IPS-18c (cell line): Measurements from ENCODE around the gene ADD2.

Experiments
- H3K4me3 ChIP-seq: 2 replicates; pipeline ENCODE4 v1.7.0; 2013; ENCODE audit warnings: low read depth, mild to moderate bottlenecking, low read length, moderate library complexity; ENCODE audit not compliant: insufficient read depth
- H3K9me3 ChIP-seq: one replicate; pipeline ENCODE4 v1.6.1; 2013; ENCODE audit warnings: mild to moderate bottlenecking, low read length, moderate library complexity; ENCODE audit not compliant: control insufficient read depth, insufficient read depth

Gene ADD2

DNA sequence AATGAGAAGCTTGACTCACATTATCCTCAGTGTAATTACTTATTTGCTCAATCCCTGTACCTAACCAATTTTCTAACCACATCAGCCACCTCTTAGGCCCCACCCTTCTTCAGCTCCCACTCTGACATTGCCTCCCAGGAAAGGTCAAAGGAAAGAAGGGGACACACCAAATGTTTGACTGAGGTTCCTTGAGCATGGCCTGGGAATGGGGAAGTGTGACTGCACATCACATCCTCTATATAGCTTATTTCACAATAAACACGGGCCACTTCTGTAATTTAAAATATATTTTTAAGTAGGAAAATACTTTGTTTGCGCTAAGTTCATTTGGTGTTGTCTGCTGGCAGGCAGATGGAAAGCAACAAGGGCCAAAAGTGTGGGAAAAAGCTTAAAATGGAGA is 25.4 kb upstream of the ADD2 start:
- Histone ChIP-seq H3K4me3 (no peak overlapping the region), H3K9me3 (no peaks in the 10 kb centered on the region)

DNA sequence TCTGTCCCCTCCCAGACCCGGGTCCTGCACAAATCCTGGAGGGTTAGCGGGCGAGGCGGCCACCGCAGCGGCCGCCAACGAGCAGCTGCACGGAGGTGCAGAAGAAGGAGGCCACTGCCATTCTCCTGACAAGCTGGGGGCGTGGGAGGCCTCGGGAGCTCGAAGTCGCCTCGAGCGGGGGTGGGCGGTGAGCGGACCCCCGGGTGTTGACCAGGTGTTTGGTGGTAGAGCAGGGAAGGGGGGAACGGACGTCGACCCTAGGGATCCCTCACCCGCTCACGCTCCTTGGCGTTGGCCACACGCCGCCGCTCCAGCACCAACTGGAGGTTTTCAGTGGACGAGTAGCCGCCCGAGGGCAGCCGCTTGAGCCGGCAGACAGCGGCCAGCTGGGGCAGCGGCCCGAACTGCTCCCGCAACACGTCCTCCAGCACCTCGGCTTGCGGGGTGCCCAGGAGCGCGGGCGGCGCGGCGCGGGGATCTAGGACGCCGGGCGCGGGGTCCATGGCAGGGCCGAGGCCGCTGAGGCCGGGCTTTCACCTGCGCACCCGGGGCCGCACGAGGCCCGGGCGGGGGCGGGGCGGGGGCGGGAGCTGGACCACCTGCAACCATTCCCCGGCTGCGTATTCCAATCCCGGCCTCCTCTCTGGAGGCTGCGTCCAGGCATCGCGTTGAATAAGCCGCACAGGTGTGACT is 22.3 kb upstream of the ADD2 start, which contains the start of gene FIGLA:
Gene FIGLA (minus strand): TSS at position 508 of the 693 bp plus-strand sequence. CDS start 5 bp downstream, at position 503.
- Histone ChIP-seq H3K4me3 (peak within 1 kb of the TSS; percentile 40), H3K9me3 (no peaks in the 10 kb centered on the region)

DNA sequence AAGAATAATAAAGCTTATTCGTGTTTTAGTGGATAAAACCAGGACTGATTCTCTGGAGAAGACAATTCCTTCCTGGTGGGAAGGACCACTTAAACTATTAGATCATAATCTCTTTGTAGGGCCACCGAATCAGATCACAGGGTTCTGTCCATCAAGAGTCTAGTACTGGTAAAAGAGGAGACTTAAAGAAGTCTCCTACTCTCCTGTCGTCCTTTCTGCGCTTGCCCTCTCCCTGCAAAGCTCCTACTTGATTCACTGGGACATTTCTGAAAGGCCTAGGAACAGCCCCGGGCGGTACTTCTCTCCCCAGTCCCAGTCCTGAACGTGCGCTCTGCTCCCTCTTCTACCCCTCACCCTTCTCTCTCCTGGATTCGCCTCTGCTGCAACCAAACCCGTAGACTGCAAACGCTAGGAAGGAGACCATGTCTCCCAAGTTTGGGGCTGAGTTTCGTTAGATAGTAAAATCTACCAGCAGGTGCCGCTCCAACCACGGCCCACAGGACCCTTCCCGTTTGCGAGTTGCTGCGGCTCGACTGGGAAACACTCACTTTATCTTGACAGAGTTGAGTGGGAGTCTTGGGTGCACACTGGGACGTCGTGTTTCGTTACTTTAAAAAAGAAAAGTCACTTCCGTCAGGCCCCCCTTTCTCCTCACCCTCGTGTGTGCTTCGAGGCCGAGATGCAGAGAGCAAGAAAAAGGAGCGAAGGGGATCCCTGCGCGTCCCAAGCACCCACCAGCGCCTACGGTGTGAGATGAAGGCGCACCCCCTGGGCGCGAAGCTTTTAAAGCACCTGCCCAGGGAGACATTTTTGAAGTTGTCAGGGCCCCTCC is 21.5 kb upstream of the ADD2 start:
- Histone ChIP-seq H3K4me3 (peak overlapping the region; percentile 40; the same call in 1 of the 2 replicates), H3K9me3 (no peaks in the 10 kb centered on the region)

DNA sequence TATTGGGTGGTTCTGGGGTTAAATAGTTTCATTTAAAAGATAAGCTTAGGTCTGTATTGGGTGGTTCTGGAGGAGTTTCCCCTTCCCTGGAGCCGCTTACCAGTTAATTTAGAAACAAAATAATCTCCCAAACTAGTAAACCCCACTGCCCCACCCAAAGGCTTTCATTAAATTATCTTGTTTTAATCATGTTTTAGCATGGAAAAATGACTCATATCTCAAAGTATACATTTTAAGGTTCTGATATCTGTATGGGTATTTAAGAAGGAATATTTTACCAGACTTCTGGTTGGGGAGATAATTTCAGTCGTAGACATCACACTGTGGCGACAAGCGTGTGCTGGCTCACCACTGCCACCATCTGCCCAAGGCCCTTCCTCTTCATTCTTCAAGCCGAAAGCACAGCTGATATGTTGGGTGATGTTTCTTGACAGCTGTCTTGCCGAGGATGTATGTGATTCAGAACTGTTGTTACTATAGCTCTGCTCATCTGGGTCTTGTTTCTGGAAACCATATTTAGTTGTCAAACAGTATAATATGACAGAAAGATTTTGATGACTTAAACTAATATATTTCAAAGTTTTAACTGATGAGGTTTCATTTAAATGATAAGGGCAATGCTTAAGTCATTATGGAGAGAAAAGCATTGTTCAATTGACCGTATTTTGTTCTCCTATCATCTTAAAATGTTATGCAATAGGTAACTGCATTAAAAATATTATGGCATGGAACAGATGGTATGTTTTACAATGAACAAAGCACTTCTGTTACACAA is 17.3 kb upstream of the ADD2 start:
- H3K4me3 ChIP-seq, result no peak overlapping the region
- no peaks in the 10 kb centered on the region for H3K9me3 ChIP-seq

DNA sequence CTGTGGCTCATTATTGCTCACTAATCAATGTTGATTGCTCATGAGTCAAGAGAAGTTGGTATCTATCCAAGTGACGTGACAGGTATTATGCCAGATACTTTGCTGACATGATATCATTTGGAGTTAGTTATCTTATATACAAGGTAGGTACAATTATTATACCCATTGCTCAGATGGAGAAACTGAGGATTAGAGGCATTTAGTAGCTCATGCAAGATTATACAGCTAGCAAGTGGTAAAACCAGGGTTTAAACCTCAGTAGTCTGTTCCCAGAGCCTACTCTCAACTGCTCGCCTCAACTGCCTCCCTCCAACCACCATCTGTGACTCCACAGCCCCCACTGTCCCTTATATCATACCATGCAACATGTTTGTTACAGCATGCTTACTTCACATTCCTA is 16.3 kb upstream of the ADD2 start:
- H3K4me3 ChIP-seq, result no peak overlapping the region

DNA sequence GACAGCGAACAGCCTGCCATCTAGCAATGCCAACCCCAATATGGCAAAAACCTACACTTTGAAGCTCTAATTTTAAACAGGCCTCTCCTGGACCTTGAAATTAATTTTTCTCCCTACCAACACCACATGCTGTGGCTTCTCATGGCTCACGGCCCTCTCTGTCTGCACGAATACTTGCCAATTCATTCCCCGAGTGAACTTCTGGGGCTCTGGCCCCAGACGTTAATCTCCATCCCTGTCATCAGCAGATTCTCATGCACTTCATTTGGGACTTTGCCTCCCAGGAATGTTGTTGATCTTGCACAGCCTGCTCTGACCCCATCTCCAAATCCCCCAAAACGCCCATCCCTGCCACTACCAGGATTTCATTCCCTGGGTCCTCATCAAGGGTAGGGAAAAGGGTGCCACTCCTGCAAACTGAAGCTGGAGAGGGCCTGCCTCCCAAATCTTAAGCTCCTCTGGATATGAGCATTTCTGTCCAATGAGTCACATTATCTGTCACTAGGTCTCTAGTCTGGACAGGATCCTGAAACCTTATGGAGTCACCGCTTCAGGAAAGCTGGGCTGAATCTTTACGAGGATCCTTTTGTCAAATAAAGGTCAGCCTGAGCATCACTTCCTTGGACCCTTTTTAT is 12.0 kb upstream of the ADD2 start:
- Histone ChIP-seq H3K4me3 (no peak overlapping the region), H3K9me3 (no peaks in the 10 kb centered on the region)

More for the DNA sequence above, 16.3 kb upstream of the ADD2 start:
- H3K9me3 ChIP-seq, result no peaks in the 10 kb centered on the region

DNA sequence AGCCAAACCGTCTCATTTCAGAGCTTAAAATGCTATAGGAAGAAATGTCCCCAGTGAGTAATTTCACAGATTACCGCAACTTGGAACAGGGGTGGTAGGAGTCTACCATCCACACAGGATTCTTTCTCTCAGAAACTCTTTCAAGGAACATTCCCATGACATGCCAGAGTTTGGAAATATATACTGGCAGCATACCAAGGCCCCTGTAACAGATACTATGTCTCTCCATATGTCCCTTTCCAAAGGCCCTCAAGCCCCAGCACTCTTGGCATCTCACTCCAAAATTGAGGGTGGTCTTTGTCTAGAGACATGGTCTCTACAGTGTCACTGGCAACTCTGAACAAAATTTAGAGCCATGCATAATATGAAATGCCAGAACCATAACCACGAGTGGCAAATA is 11.5 kb upstream of the ADD2 start:
- Histone ChIP-seq H3K4me3 (no peak overlapping the region), H3K9me3 (no peaks in the 10 kb centered on the region)

DNA sequence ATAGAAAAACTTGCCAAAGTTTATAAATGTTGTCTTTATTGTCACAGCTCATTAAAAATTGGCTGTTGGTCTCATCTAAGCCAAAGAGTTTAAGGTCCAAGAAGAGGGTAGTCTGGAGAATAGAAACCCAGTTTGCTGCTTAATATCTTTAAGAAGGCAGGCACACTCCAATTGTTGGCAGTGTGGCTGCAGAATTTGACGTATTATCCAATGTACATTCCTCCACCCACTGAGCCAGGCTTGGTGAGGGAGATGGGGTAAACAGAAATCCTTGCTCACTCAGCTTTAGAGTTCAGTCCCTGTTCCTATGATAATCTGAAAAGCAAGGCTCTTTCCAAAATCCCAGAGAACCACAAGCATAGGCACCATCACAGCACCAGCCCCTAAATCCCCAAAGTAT is 10.7 kb upstream of the ADD2 start:
- H3K9me3 ChIP-seq, result no peaks in the 10 kb centered on the region
- H3K4me3 ChIP-seq, result no peak overlapping the region

DNA sequence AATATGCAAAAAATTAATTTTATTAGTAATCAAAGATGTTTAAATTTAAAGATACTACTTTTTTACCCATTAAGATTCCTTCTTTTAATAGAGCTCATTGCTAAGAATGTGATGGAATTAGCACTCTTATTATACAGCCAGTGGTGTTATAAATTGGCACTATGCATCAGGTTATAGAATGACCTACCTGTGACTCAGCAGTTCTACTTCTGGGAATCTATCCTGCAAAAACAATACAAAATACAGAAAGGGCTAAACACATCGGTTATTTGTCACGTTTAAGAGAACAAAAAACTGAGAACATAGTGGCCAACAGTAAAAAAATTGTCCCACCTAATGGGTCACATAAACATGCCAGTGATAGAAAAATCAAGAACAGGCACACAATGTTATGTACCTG is 9.4 kb upstream of the ADD2 start:
- Histone ChIP-seq H3K4me3 (no peak overlapping the region), H3K9me3 (no peaks in the 10 kb centered on the region)

DNA sequence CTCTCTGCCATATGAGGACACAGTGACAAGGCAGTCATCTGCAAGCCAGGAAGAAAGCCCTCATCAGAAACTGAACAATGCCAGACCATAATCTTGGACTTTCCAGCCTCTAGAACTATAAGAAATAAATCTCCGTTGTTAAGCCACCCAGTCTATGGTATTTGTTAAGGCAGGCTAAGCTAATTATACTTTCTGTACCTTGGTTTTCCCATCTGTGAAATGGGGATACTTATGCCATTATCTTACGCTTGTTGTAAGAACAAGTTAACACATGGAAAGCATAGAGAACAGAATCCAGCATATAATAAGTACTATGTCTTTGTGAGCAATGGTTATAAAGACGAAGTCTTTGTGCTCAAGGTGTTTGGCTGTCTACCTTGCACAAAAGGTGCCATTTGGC is 8.3 kb upstream of the ADD2 start:
- Histone ChIP-seq H3K9me3 (no peaks in the 10 kb centered on the region), H3K4me3 (no peak overlapping the region)

DNA sequence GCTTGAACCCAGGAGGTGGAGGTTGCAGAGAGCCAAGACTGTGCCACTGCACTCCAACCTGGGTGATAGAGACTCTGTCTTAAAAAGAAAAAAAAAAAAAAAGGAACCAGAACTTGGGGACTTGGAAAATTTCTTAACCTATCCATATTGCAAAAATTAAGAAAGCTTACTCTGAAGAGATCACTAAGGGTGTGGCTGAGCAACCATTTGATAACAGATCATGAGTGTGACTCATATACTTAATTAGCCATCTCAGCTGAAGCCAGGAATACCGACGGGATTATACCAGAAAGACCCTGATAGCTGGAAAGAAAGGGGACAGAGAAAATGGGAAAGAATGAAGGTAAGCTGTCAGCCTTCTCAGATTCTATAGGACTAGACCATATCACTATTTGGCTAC is 7.1 kb upstream of the ADD2 start:
- no peak overlapping the region for H3K4me3 ChIP-seq
- H3K9me3 ChIP-seq, result no peaks in the 10 kb centered on the region

DNA sequence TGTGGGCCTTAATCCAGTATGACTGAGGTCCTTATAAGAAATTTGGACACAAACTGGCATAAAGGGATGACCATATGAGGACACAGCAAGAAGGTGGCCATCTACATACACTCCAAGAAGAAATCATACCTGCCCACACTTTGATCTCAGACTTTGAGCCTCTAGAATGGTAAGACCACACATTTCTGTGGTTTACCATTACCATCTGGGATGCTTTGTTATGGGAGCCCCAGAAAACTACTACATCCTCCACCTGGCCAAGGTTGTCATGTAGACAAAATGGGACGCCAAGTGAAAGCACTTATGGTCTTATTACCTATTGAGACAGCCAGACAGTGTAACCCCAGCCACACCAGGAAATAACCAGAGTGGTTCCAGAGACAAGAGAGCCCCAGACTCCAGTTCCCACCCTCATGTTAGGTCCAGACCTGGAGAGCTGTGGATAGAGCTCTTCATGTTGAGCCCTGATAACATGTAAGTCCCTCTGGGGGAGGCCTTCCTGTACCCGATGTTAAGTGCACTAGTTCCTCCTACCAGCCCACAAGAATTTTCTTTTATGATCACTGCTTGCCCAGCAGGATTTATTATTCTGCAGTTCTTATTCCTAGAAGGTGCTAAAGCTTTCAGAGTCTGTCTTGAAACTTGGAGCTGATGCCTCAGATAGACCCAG is 4.6 kb upstream of the ADD2 start:
- Histone ChIP-seq H3K4me3 (no peak overlapping the region), H3K9me3 (peaks cover 2% of the 10 kb centered on the region)

DNA sequence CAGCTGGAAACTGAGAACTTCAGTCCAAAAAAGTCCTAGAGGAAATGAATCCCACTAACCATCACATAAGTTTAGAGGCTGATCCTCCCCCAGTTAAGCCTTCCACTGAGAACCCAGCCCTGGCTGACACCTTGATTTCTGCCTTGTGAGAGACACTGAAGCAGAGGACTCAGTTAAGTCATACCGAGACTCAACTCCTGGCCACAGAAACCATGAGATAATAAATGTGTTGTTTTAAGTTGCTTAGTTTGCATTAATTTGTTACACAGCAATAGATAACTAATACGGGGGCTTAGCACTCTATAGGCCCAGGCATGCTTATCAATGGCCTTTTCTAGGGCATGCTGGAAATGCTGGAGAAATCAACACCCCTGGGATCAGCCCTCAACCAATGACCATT is 3.4 kb upstream of the ADD2 start:
- peaks cover 2% of the 10 kb centered on the region for H3K9me3 ChIP-seq

DNA sequence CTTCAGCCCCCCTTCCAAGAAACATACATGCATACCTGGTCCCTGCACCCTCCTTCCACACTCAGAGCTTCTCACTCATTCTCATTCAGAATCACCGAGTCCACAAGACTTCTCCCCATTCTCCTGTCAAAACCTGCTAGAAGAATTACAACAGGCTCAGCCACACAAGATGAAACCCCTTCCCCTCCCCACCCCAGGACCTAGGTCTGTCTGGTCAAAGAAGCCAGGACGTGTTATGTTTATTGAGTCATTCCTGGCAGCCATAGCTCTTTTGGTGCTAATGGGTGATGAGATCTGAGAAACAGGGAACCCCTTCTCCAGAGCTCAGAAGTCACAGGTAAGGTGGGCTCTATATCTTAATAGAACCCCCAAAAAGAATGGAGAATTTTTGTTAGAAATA is 1.4 kb upstream of the ADD2 start:
- H3K4me3 ChIP-seq, result no peak overlapping the region
- H3K9me3 ChIP-seq, result peaks cover 2% of the 10 kb centered on the region

More for the DNA sequence above, 3.4 kb upstream of the ADD2 start:
- H3K4me3 ChIP-seq, result no peak overlapping the region

DNA sequence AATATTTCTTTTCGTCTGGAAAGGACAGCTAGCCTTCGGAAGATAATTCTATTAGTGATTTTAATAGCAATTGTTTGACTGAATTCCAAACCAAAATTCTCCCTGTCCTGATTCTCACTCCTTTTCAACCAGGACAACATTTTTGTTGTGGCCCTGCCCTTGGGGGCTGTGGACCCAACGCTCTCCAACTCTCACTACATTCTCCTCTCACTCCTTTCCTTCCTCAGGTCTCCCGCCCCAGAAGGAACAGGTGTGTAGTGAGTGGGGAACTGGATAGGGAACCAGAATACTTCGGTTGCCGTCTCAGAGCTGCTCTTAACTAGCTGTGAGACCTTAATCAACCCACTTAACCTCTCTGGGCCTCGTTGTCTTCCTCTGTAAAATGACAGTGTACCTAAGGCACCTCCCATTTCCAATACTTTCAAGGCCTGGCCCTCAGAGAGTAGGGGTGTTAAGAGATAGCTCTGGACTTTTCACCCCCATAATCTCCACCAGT is 638 bp upstream of the ADD2 start:
- H3K9me3 ChIP-seq, result peaks cover 2% of the 10 kb centered on the region
- peak overlapping the region; percentile 24; the same call in 1 of the 2 replicates for H3K4me3 ChIP-seq

DNA sequence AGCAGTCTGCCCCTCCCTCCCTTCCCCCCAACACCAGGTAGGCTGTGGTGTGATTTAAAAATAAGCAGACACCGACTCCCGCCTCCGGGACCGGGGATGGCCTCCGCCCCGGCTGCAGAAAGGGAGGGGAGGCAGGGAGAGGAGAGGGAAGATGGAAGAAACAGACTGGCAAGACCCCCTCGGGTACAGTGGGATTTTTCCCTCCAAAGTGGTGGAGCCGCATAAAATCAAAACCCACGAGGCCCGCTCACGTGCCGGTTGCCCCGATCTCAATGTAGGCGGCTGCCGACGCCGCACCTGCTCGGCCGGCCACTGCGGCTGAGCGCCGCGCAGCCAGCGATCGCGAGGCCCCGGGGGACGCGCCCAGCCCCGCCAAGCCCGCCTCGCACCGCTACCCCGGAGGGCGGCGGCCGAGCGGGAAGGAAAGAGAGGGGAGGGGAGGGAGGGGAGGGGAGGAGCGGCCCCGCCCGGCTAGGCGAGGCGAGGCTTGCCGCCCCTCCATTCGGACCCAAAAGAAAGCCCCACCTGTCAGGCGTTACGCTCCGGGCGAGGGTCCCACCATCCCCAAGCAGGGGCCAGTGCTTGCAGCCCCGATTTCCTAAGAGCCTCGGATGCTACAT is 811 bp downstream of the ADD2 start:
- Histone ChIP-seq H3K4me3 (peak overlapping the region; percentile 44), H3K9me3 (peaks cover 2% of the 10 kb centered on the region)
